ENCODE results near the gene CCDC195. TPM values are rescaled to one million over a fixed set of nuclear protein-coding genes. Genes with fewer than 3 reads are reported as not detected.
"Not testable (repeated sequence)": the region's sequence is repeated elsewhere in the genome, so short reads cannot be mapped to it uniquely, and the experiment has no call there.

CCDC195 gene
- total RNA-seq, 1 donor from 2014 or later: not detected

DNA sequence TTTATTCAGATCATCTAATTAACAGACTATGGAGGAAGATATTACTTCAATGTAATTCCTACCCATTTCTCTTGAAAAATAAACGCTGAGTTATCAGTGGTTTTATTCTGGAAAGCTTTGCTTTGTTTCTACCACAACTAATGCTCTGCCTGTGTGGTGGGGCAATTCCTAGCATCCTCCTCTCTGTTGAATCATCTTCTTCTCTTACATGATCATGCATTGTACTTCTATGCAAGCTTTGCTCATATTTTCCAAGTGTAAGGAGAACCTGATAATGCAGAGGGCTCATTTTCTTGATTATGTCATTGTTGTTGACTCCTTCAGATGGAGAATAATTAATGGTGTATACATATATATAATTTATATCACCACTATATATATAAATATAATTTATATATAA lies 46.7 kb downstream of the CCDC195 start:
- no peak overlapping the region for H3K4me3 Mint-ChIP-seq (ENCODE audit: low read depth)
- peaks cover 2% of the 10 kb centered on the region for H3K4me1 Mint-ChIP-seq (ENCODE audit: low read depth)
- H3K36me3 Mint-ChIP-seq (ENCODE audit: insufficient read depth): no peaks in the 10 kb centered on the region
- no peak for TF ChIP-seq CTCF (IDR thresholded peaks at IDR 0.05; ENCODE audit: unreplicated experiment)
- H3K27me3 Mint-ChIP-seq: no peaks in the 10 kb centered on the region
- no peak overlapping the region for H3K27ac Mint-ChIP-seq
- peaks cover 3% of the 10 kb centered on the region for H3K9me3 Mint-ChIP-seq (ENCODE audit: low read depth)
- no peak for DNase-seq (ENCODE audit: low spot score, unreplicated experiment)

DNA sequence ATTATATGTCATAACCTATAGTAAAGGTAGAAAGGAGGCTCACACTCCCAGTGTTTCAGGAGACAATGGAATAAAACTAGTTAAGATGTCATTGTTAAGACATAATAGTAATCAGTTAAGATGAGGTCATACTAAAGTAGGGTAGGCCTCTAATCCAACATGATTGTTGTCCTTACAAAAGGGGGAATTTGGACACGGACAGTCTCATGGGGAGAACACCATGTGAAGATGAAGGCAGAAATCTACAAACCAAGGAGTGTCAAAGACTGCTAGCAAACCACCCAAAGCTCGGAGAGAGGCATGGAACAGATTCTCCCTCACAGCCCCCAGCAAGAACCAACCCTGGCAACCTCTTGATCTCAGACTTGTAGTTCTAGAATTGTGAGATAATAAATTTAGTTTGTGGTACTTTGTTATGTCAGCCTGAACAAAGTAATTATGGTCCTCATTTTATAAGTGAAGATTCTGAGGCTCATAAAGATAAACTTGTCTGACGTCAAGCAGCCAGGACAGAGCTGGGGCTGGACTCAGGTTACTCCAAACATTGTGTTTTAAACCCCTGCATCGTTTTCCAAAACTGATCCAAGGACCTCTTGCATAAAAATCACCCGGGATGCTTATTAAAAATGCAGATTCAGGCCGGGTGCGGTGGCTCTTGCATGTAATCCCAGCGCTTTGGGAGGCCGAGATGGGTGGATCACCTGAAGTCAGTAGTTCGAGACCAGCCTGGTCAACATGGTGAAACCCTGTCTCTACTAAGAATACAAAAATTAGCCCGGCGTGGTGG lies 47.8 kb downstream of the CCDC195 start:
- no peaks in the 10 kb centered on the region for H3K27me3 Mint-ChIP-seq
- H3K9me3 Mint-ChIP-seq (ENCODE audit: low read depth): peaks cover 2% of the 10 kb centered on the region
- TF ChIP-seq CTCF (IDR thresholded peaks at IDR 0.05; ENCODE audit: unreplicated experiment): no peak
- H3K27ac Mint-ChIP-seq: no peak overlapping the region
- H3K36me3 Mint-ChIP-seq (ENCODE audit: insufficient read depth): no peaks in the 10 kb centered on the region
- peaks cover 2% of the 10 kb centered on the region for H3K4me1 Mint-ChIP-seq (ENCODE audit: low read depth)
- no peak overlapping the region for H3K4me3 Mint-ChIP-seq (ENCODE audit: low read depth)
- no peak for DNase-seq (ENCODE audit: low spot score, unreplicated experiment)

DNA sequence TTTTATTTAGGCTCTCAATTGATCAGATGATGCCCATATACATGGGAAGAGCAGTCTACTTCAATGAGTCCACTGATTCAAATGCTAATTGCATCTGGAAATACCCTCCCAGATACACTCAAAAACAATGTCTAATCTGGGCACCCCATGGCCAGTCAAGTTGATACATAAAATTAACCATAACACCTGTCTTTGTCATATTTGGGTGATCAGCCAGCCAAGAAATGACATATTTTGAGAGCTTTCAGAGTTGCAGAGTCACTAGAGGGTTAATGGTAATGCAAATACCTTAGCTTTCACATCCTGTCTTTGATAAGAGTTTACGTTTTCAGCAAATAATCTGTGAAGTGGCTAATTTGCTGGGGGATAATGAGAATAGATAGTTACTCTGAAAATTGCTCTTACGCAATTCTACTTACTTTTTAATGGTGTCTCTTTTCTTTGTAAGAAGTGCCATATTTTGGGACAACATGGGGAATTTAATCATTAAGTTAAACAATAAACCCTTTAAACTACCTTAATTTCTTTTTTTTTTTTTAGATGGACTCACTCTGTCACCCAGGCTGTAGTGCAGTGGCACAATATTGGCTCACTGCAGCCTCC lies 49.1 kb downstream of the CCDC195 start:
- peaks cover 7% of the 10 kb centered on the region for H3K9me3 Mint-ChIP-seq (ENCODE audit: low read depth)
- TF ChIP-seq CTCF (IDR thresholded peaks at IDR 0.05; ENCODE audit: unreplicated experiment): no peak
- H3K36me3 Mint-ChIP-seq (ENCODE audit: insufficient read depth): no peaks in the 10 kb centered on the region
- no peak overlapping the region for H3K27ac Mint-ChIP-seq
- DNase-seq (ENCODE audit: low spot score, unreplicated experiment): no peak
- H3K27me3 Mint-ChIP-seq: no peaks in the 10 kb centered on the region
- peaks cover 2% of the 10 kb centered on the region for H3K4me1 Mint-ChIP-seq (ENCODE audit: low read depth)
- no peak overlapping the region for H3K4me3 Mint-ChIP-seq (ENCODE audit: low read depth)

- not testable (repeated sequence) for H3K27me3 Mint-ChIP-seq; H3K4me3 Mint-ChIP-seq (ENCODE audit: low read depth); H3K9me3 Mint-ChIP-seq (ENCODE audit: low read depth); H3K27ac Mint-ChIP-seq; DNase-seq (ENCODE audit: low spot score, unreplicated experiment); H3K36me3 Mint-ChIP-seq (ENCODE audit: insufficient read depth); H3K4me1 Mint-ChIP-seq (ENCODE audit: low read depth)
Observed at GRCh38 chr2:224663322-224663721, 52.8 kb downstream of the CCDC195 start.

DNA sequence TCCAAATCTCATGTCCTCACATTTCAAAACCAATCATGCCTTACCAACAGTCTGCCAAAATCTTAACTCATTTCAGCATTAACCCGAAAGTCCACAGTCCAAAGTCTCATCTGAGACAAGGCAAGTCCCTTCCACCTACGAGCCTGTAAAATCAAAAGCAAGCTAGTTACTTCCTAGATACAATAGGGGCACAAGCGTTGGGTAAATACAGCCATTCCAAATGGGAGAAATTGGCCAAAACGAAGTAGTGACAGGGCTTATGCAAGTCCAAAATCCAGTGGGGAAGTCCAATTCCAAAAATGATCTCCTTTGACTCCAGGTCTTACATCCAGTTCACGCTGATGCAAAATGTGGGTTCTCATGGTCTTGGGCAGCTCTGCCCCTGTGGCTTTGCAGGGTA lies 54.5 kb downstream of the CCDC195 start:
- not testable (repeated sequence) for H3K27me3 Mint-ChIP-seq; H3K4me3 Mint-ChIP-seq (ENCODE audit: low read depth); H3K9me3 Mint-ChIP-seq (ENCODE audit: low read depth); DNase-seq (ENCODE audit: low spot score, unreplicated experiment); H3K27ac Mint-ChIP-seq; H3K4me1 Mint-ChIP-seq (ENCODE audit: low read depth); H3K36me3 Mint-ChIP-seq (ENCODE audit: insufficient read depth)

DNA sequence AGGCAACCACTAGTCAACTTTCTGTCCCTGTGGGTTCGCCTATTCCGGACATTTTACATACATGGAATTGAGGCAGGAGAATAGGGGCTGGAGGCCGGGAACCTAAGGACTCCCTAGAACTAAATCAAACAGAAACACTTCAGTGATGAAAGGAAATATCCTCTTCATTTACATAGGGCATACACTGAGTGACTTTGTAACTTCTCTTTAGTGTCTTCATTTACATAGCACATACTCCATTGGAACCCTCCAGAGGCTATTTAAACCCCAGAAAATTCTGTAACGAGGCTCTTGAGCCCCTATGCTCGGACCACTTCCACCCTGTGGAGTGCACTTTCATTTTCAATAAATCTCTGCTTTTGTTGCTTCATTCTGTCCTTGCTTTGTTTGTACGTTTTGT lies 56.5 kb downstream of the CCDC195 start:
- H3K4me3 Mint-ChIP-seq (ENCODE audit: low read depth): no peak overlapping the region
- peaks cover 13% of the 10 kb centered on the region for H3K9me3 Mint-ChIP-seq (ENCODE audit: low read depth)
- H3K36me3 Mint-ChIP-seq (ENCODE audit: insufficient read depth): no peaks in the 10 kb centered on the region
- no peak for TF ChIP-seq CTCF (IDR thresholded peaks at IDR 0.05; ENCODE audit: unreplicated experiment)
- H3K27ac Mint-ChIP-seq: no peak overlapping the region
- no peaks in the 10 kb centered on the region for H3K4me1 Mint-ChIP-seq (ENCODE audit: low read depth)
- no peaks in the 10 kb centered on the region for H3K27me3 Mint-ChIP-seq
- no peak for DNase-seq (ENCODE audit: low spot score, unreplicated experiment)
